GM18909 (cell line): Measurements from ENCODE around the gene AGGF1.
"Not testable (repeated sequence)": the region's sequence is repeated elsewhere in the genome, so short reads cannot be mapped to it uniquely, and the experiment has no call there.

Experiments
- ATAC-seq: cut with Tn5 transposase; IDR thresholded peaks from one replicate; pipeline ENCODE4 v1.9.1; 2021; ENCODE audit warnings: mild to moderate bottlenecking; ENCODE audit not compliant: unreplicated experiment, poor library complexity

AGGF1 gene

GRCh38 chr5:77082280-77082679, 52.1 kb downstream of the AGGF1 start:
- ATAC-seq, result no peak

DNA sequence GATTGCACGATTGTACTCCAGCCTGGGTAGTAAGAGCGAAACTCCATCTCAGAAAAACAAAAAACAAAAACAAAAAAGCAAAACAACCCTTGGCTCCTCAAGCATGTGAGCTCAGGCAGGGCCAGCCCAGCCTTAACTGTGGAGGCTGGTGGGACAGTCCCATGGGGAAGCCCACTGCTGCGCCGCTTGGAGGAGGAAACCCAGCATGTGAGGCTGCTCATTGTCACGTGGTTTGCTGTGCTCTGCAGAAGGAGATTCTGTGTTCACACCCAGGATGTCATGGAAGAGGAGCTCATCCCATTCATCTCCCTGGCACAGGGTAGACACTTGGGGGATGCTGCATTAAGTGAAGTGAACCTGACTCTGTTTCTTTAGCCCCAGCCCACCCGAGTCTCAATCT, 52.9 kb downstream of the AGGF1 start:
- ATAC-seq, result no peak

- no peak for ATAC-seq
These were observed 56.1 kb downstream of the AGGF1 start for GRCh38 chr5:77086368-77086688.

GRCh38 chr5:77086689-77087483, 56.7 kb downstream of the AGGF1 start, which contains the start of gene ZBED3:
Gene ZBED3, minus strand, starts transcription at chr5:77087285. Its CDS starts 9,407 bp downstream, at chr5:77077878.
- ATAC-seq, result peak; percentile 73

DNA sequence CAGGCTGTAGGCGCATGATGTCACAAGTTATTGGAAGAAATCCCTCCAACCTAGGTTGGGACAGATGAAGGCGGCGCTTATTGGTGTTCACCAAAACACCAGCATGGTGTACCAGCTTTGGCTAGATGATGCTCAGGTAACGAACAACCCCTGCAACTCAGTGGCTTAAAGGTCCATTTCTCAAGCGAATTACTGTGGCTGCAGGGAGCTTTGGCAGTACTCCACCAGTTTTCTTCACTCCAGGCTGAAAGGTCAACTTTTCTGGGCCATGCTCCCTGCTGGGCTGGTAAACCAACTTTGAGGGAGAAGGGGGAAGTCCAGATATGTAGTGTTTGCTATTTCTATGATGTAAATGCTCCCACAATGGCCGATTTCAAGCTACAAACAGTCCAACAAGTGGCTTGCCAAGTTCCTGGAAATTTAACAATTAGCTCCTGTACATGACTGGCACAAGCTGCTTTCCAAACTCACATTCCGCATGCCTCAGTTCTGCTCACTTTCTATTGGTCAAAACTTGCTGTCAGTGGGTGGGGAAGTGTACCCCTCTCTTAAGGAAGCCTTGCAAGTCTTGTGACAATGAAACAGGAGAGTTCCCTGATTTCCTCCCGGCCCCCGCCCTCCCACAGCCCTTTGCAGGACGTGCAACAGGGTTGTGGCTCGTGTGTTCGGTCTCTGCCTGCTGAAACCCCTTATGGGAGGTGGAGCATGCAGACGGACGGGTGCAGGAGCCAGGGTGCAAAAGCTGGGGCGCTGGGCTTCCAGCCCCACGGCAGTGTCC, 57.5 kb downstream of the AGGF1 start:
- peak; percentile 32 for ATAC-seq

DNA sequence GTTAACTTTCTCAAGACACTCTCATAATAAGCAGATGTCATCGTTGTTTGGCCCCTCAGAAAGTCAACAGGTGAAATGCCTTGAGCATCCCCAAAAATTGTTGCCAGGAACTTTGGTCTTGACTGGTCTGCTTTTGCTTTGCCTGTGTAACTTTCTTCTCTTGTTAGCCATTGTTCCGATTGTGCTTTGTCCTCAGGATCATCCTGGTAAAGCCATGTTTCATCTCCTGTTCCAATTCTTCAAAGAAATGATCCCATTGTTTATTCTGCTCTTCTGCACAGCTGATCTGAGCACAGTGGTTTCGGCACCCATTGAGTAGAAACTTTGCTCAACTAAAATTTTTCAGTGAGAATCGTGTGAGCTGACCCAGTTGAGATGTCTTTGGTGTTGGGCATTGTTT, 65.0 kb downstream of the AGGF1 start:
- ATAC-seq, result no peak

- no peak for ATAC-seq
These were observed 71.1 kb downstream of the AGGF1 start for GRCh38 chr5:77101298-77101697.

DNA sequence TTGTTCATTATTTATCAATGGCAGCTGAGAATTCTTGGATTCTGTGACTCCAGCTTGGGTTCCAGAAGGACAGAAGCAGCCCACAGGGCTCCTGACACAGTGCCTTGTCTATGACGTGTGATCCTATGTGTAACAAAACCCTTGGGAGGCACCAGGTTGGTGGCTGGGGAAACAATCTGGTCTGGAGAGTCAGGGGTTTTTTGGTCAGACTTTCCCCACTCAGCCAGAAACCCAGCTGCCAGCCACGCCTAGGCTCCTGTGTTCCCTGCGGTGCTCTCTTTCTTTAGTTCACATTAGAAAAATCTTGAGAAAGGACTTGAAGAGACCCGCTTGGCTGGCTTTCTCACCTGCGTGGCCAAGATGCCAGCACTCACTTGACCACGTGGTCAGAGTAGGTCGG, 72.3 kb downstream of the AGGF1 start:
- no peak for ATAC-seq

GRCh38 chr5:77103457-77103856, 73.3 kb downstream of the AGGF1 start:
- no peak for ATAC-seq

DNA sequence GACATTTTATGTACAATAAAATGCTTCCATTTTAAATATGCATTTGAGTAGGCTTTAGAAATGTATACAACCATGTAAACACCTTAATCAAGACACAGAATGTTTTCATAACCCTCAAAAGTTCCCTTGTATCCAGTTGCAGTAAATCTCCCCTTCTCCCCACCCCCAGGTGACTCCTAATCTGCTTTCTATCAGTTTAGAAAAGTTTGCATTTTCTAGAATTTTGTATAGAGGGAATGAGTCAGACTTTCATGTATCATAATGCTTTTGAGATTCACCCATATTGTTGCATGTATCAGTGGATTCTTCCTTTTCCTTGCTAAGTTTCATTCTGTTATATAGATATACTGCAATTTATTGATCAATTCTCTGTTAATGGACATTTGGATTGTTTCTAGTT, 74.6 kb downstream of the AGGF1 start:
- ATAC-seq, result no peak

DNA sequence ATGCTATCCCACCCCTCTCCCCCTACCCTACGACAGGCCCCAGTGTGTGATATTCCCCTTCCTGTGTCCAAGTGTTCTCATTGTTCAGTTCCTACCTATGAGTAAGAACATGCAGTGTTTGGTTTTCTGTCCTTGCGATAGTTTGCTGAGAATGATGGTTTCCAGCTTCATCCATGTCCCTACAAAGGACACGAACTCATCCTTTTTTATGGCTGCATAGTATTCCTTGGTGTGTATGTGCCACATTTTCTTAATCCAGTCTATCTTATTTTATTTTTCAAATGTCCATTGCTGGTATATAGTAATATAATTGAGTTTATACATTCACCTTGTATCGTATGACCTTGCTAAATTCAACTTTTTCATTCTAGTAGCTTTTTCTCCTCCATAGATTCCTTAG, 76.8 kb downstream of the AGGF1 start:
- not testable (repeated sequence) for ATAC-seq
